Measurements from ENCODE around the gene AKAP4. TPM values are rescaled to one million over a fixed set of nuclear protein-coding genes. Genes with fewer than 3 reads are reported as not detected.

The AKAP4 gene
- total RNA-seq, 4 donors from 2014 or later: not detected

- no peaks in the 10 kb centered on the region for H3K4me1 ChIP-seq
- no peak overlapping the region for H3K4me3 ChIP-seq
- intact Hi-C loops (cut with DNase I): no loop called here
- no peaks in the 10 kb centered on the region for H3K27me3 ChIP-seq
- TF ChIP-seq CTCF (IDR thresholded peaks at IDR 0.05) (no peak), POLR2A (IDR thresholded peaks at IDR 0.05; ENCODE audit: low read depth) (no peak), EP300 (IDR thresholded peaks at IDR 0.05) (no peak), POLR2AphosphoS5 (IDR thresholded peaks at IDR 0.05) (no peak)
- no peaks in the 10 kb centered on the region for H3K36me3 ChIP-seq
- no peak for DNase-seq (ENCODE audit: extremely low spot score)
- 53% methylated on average over 1 of the region's 1 CpG for WGBS
- no peak overlapping the region for H3K27ac ChIP-seq (replicated peaks in 1 of 4)
- H3K9me3 ChIP-seq: no peaks in the 10 kb centered on the region
These were observed 42.2 kb downstream of the AKAP4 start for GRCh38 chrX:50158593-50158992.

- intact Hi-C loops (cut with DNase I): no loop called here
- no peak for TF ChIP-seq POLR2AphosphoS5 (IDR thresholded peaks at IDR 0.05)
- no peak for TF ChIP-seq CTCF (IDR thresholded peaks at IDR 0.05)
- no peak for TF ChIP-seq EP300 (IDR thresholded peaks at IDR 0.05)
- no peak for TF ChIP-seq POLR2A (IDR thresholded peaks at IDR 0.05; ENCODE audit: low read depth)
- Histone ChIP-seq H3K4me1 (no peaks in the 10 kb centered on the region), H3K4me3 (no peak overlapping the region), H3K27me3 (no peaks in the 10 kb centered on the region), H3K27ac (replicated peaks in 1 of 4) (no peak overlapping the region), H3K9me3 (no peaks in the 10 kb centered on the region), H3K36me3 (no peaks in the 10 kb centered on the region)
- 48% methylated on average over 4 of the region's 4 CpGs for WGBS
- no peak for DNase-seq (ENCODE audit: extremely low spot score)
These were observed 43.2 kb downstream of the AKAP4 start for GRCh38 chrX:50157545-50158135.

- Histone ChIP-seq H3K4me1 (no peaks in the 10 kb centered on the region), H3K36me3 (no peaks in the 10 kb centered on the region), H3K27ac (replicated peaks in 1 of 4) (no peak overlapping the region), H3K9me3 (no peaks in the 10 kb centered on the region), H3K27me3 (no peaks in the 10 kb centered on the region), H3K4me3 (no peak overlapping the region)
- DNase-seq (ENCODE audit: extremely low spot score): no peak
- TF ChIP-seq CTCF (IDR thresholded peaks at IDR 0.05): no peak
- TF ChIP-seq EP300 (IDR thresholded peaks at IDR 0.05): no peak
- TF ChIP-seq POLR2AphosphoS5 (IDR thresholded peaks at IDR 0.05): no peak
- intact Hi-C loops (cut with DNase I): no loop called here
- WGBS: 90% methylated on average over 1 of the region's 1 CpG
These were observed 46.4 kb downstream of the AKAP4 start for GRCh38 chrX:50154429-50154828.

- Histone ChIP-seq H3K4me3 (no peak overlapping the region), H3K4me1 (no peaks in the 10 kb centered on the region), H3K27ac (replicated peaks in 1 of 4) (no peak overlapping the region), H3K36me3 (no peaks in the 10 kb centered on the region), H3K9me3 (no peaks in the 10 kb centered on the region), H3K27me3 (no peaks in the 10 kb centered on the region)
- intact Hi-C loops (cut with DNase I): no loop called here
- no peak for DNase-seq (ENCODE audit: extremely low spot score)
- no peak for TF ChIP-seq POLR2AphosphoS5 (IDR thresholded peaks at IDR 0.05)
- no peak for TF ChIP-seq POLR2A (IDR thresholded peaks at IDR 0.05; ENCODE audit: low read depth)
- no peak for TF ChIP-seq CTCF (IDR thresholded peaks at IDR 0.05)
- TF ChIP-seq EP300 (IDR thresholded peaks at IDR 0.05): no peak
- WGBS: 73% methylated on average over 2 of the region's 2 CpGs
These were observed 48.4 kb downstream of the AKAP4 start for GRCh38 chrX:50152456-50152855.

- H3K36me3 ChIP-seq: no peaks in the 10 kb centered on the region
- no peak overlapping the region for H3K4me3 ChIP-seq
- intact Hi-C loops (cut with DNase I): no loop called here
- H3K4me1 ChIP-seq: no peaks in the 10 kb centered on the region
- H3K27ac ChIP-seq (replicated peaks in 1 of 4): no peak overlapping the region
- TF ChIP-seq EP300 (IDR thresholded peaks at IDR 0.05): no peak
- TF ChIP-seq POLR2AphosphoS5 (IDR thresholded peaks at IDR 0.05): no peak
- no peak for TF ChIP-seq POLR2A (IDR thresholded peaks at IDR 0.05; ENCODE audit: low read depth)
- no peak for TF ChIP-seq CTCF (IDR thresholded peaks at IDR 0.05)
- 88% methylated on average over 7 of the region's 7 CpGs for WGBS
- H3K27me3 ChIP-seq: no peaks in the 10 kb centered on the region
- no peaks in the 10 kb centered on the region for H3K9me3 ChIP-seq
- no peak for DNase-seq (ENCODE audit: extremely low spot score)
These were observed 52.8 kb downstream of the AKAP4 start for GRCh38 chrX:50147972-50148371.
